HEK293 (cell line): ENCODE measurements around the gene QRICH1.

ENCODE experiments used
- FEZF1 ChIP-seq: fragments of 450-650 bp; formaldehyde crosslinking; IDR thresholded peaks from 2 replicates; pipeline ENCODE4 v1.5.1; 2016; ENCODE audit warnings: missing biosample characterization, missing genetic modification characterization
- KLF16 ChIP-seq: fragments of 450-650 bp; formaldehyde crosslinking; IDR thresholded peaks from 2 replicates; pipeline ENCODE4 v1.5.1; 2017; ENCODE audit warnings: missing biosample characterization, missing genetic modification characterization
- TRIM28 ChIP-seq: IDR thresholded peaks from 2 replicates; pipeline ENCODE4 v1.6.1; 2011; ENCODE audit warnings: low read length, control low read depth, borderline replicate concordance
- ZBTB7A ChIP-seq: fragments of 450-650 bp; formaldehyde crosslinking; IDR thresholded peaks from 2 replicates; pipeline ENCODE4 v1.5.1; 2016; ENCODE audit warnings: low read depth, missing biosample characterization, missing genetic modification characterization
- ZNF394 ChIP-seq: fragments of 450-650 bp; formaldehyde crosslinking; IDR thresholded peaks from 2 replicates; pipeline ENCODE4 v1.5.1; 2016; ENCODE audit warnings: missing biosample characterization, missing genetic modification characterization, mild to moderate bottlenecking, moderate library complexity, borderline replicate concordance

DNA sequence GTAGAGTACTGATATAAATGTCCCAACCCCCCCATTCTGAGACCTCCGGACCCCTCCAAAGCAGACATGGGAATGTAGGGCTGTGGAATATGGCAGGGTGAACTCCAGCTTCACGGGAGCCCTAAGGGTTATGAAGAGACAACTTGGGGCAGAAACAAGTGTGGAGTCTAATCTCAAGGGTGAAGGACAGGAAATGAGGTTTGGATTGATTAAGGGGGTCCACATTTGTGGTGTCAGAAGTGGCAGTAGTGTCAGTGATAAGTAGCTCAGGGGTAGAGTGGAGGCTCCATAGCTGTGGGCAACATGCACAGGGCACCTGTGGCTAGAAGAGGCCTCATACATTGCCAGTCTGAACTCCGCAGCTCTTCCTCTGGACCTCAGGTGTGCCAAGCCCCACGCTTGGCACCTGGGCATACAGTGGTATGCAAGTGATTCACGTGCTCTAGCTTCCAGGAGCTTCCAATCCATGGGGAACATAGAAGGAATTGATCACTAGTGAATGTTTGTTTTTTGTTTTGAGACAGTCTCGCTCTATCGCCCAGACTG, 108.0 kb downstream of the QRICH1 start:
- TF ChIP-seq ZNF394 (tag by site-specific recombination) = no peak
- TF ChIP-seq ZBTB7A (tag by site-specific recombination) = no peak
- no peak for TF ChIP-seq FEZF1
- TF ChIP-seq KLF16 (tag by site-specific recombination) = no peak
- TF ChIP-seq TRIM28 = no peak
